IMR-90 (cell line): Measurements from ENCODE around the gene RHOT1. TPM values are rescaled to one million over a fixed set of nuclear protein-coding genes. Genes with fewer than 3 reads are reported as not detected.

ENCODE experiments used
- ATAC-seq: fragments of 200-7000 bp; cut with Tn5 transposase; 2 replicates; pipeline ENCODE4 v1.9.1; 2020; ENCODE audit warnings: low read depth, mild to moderate bottlenecking, moderate library complexity
- BruUV-seq: library from RNA; stranded (reverse); fragments of 400-500 nt; replicated peaks from 2 replicates; lab custom pipeline; 2021; lab: Mats Ljungman, UMichigan
- CTCF ChIA-PET: fragments of 300-600 bp; formaldehyde crosslinking; extraction: SDS; loops from one replicate; lab custom pipeline; 2021; ENCODE audit warnings: antibody characterized with exemption; lab: Yijun Ruan, JAX
- POLR2A ChIA-PET: fragments of 300-600 bp; sonication (Branson Sonifier 250); formaldehyde crosslinking; loops from one replicate; lab custom pipeline; 2022; ENCODE audit warnings: antibody characterized with exemption; ENCODE audit not compliant: unreplicated experiment; lab: Charles Lee
- DNase-seq: peaks from one replicate; pipeline ENCODE4 v3.0.0; 2013
- H2AFZ ChIP-seq: replicated peaks from 2 replicates; pipeline ENCODE3; 2013; ENCODE audit warnings: low read length, mild to moderate bottlenecking; ENCODE audit not compliant: poor library complexity
- H2AK5ac ChIP-seq: 2 replicates; pipeline ENCODE4 v1.6.1; 2013; ENCODE audit warnings: low read depth, low read length, inconsistent platforms
- H2AK9ac ChIP-seq: replicated peaks from 2 replicates; pipeline ENCODE3; 2013; ENCODE audit warnings: mild to moderate bottlenecking, low read depth, low read length, moderate library complexity; ENCODE audit not compliant: poor library complexity
- H2BK120ac ChIP-seq: 2 replicates; pipeline ENCODE4 v1.6.1; 2013; ENCODE audit warnings: low read depth, low read length, inconsistent platforms
- H2BK15ac ChIP-seq: 3 replicates; pipeline ENCODE4 v1.6.1; 2013; ENCODE audit warnings: low read depth, low read length, inconsistent platforms
- H2BK20ac ChIP-seq: 2 replicates; pipeline ENCODE4 v1.6.1; 2013; ENCODE audit warnings: low read depth, mild to moderate bottlenecking, inconsistent platforms, low read length, moderate library complexity
- H2BK5ac ChIP-seq: 2 replicates; pipeline ENCODE4 v1.6.1; 2013; ENCODE audit warnings: mild to moderate bottlenecking, low read depth, low read length, inconsistent platforms; ENCODE audit not compliant: poor library complexity, severe bottlenecking
- H3K14ac ChIP-seq: replicated peaks from 2 replicates; pipeline ENCODE4 v1.6.1; 2013; ENCODE audit warnings: low read depth, low read length, inconsistent platforms
- H3K18ac ChIP-seq: 2 replicates; pipeline ENCODE4 v1.6.1; 2013; ENCODE audit warnings: low read depth, low read length, control low read depth
- H3K23ac ChIP-seq: 2 replicates; pipeline ENCODE4 v1.6.1; 2013; ENCODE audit warnings: low read depth, low read length, inconsistent platforms
- H3K27ac ChIP-seq: 2 replicates; pipeline ENCODE4 v1.5.1; 2013; ENCODE audit warnings: mild to moderate bottlenecking, control low read depth, low read length; ENCODE audit not compliant: insufficient read depth
- H3K27me3 ChIP-seq: 2 replicates; pipeline ENCODE4 v1.6.1; 2013; ENCODE audit warnings: low read length; ENCODE audit not compliant: control insufficient read depth, insufficient read depth
- H3K36me3 ChIP-seq: 2 replicates; pipeline ENCODE4 v1.6.1; 2013; ENCODE audit warnings: low read length, mixed read lengths; ENCODE audit not compliant: control insufficient read depth, insufficient read depth
- H3K4ac ChIP-seq: 2 replicates; pipeline ENCODE4 v1.6.1; 2013; ENCODE audit warnings: low read depth, low read length, inconsistent platforms
- H3K4me1 ChIP-seq: 2 replicates; pipeline ENCODE4 v1.6.1; 2013; ENCODE audit warnings: low read length, mixed read lengths; ENCODE audit not compliant: control insufficient read depth, insufficient read depth
- H3K4me2 ChIP-seq: 2 replicates; pipeline ENCODE4 v1.6.1; 2013; ENCODE audit warnings: low read depth, mild to moderate bottlenecking, control low read depth, low read length, moderate library complexity
- H3K4me3 ChIP-seq: 2 replicates; pipeline ENCODE4 v1.5.1; 2013; ENCODE audit warnings: low read depth, mild to moderate bottlenecking, control low read depth, low read length, moderate library complexity; ENCODE audit not compliant: insufficient read depth
- H3K56ac ChIP-seq: 2 replicates; pipeline ENCODE4 v1.6.1; 2013; ENCODE audit warnings: low read length, inconsistent platforms; ENCODE audit not compliant: insufficient read depth; ENCODE audit errors: extremely low read depth
- H3K79me1 ChIP-seq, 2 experiments: 2 replicates each; pipeline ENCODE4 v1.6.1; 2013; ENCODE audit warnings: low read length in 2 of 2, inconsistent platforms in 1 of 2, low read depth in 1 of 2
- H3K9ac ChIP-seq: 2 replicates; pipeline ENCODE4 v1.6.1; 2013; ENCODE audit warnings: low read depth, low read length, control low read depth
- H3K9me1 ChIP-seq: 2 replicates; pipeline ENCODE4 v1.6.1; 2013; ENCODE audit warnings: low read length, inconsistent platforms; ENCODE audit not compliant: insufficient read depth
- H3K9me3 ChIP-seq: 2 replicates; pipeline ENCODE4 v1.6.1; 2013; ENCODE audit warnings: low read length; ENCODE audit not compliant: control insufficient read depth, insufficient read depth
- H4K20me1 ChIP-seq: 2 replicates; pipeline ENCODE4 v1.6.1; 2013; ENCODE audit warnings: low read length, inconsistent platforms; ENCODE audit not compliant: insufficient read depth
- H4K5ac ChIP-seq: 2 replicates; pipeline ENCODE4 v1.6.1; 2013; ENCODE audit warnings: mild to moderate bottlenecking, low read depth, low read length, control low read depth
- H4K8ac ChIP-seq, 2 experiments: 2 replicates each; pipeline ENCODE4 v1.6.1; 2013; ENCODE audit warnings: low read depth in 2 of 2, low read length in 2 of 2, control low read depth in 1 of 2, inconsistent platforms in 1 of 2
- H4K91ac ChIP-seq: 2 replicates; pipeline ENCODE4 v1.6.1; 2013; ENCODE audit warnings: low read depth, low read length, inconsistent platforms; ENCODE audit not compliant: insufficient read depth
- ELK1 ChIP-seq: fragments of 150-350 bp; IDR thresholded peaks from 2 replicates; pipeline ENCODE4 v1.6.1; 2016; ENCODE audit warnings: low read depth, mild to moderate bottlenecking, low read length, moderate library complexity, borderline replicate concordance
- MAZ ChIP-seq: IDR thresholded peaks from 2 replicates; pipeline ENCODE4 v1.6.1; 2012; ENCODE audit warnings: low read depth, mild to moderate bottlenecking, low read length, improper control_type of control experiment, moderate library complexity, borderline replicate concordance
- MXI1 ChIP-seq: IDR thresholded peaks from 2 replicates; pipeline ENCODE4 v1.6.1; 2012; ENCODE audit warnings: low read depth, mild to moderate bottlenecking, low read length, moderate library complexity, borderline replicate concordance
- SMC3 ChIP-seq: fragments of 150-350 bp; IDR thresholded peaks from 2 replicates; pipeline ENCODE4 v1.6.1; 2016; ENCODE audit warnings: low read depth, mild to moderate bottlenecking, antibody characterized with exemption, low read length, moderate library complexity
- USF2 ChIP-seq: fragments of 150-350 bp; IDR thresholded peaks from 2 replicates; pipeline ENCODE4 v1.6.1; 2017; ENCODE audit warnings: mild to moderate bottlenecking, antibody characterized with exemption, low read length, low read depth
- WGBS, 2 experiments: methylation state at CpG; one replicate each; pipeline versions ENCODE4 v1.1.5 to v1.1.7; 2013; ENCODE audit warnings: missing lambda C conversion rate in 2 of 2; ENCODE audit not compliant: insufficient read length in 1 of 2; ENCODE audit errors: extremely low coverage in 2 of 2; 5-methylcytosine and 5-hydroxymethylcytosine counted together
- dilution Hi-C: fragments of 300-500 bp; cut with HindIII; formaldehyde crosslinking; loops from one replicate; pipeline ENCODE4 v1.14.3; 2018; ENCODE audit warnings: low sequenced_read_pairs; ENCODE audit not compliant: unreplicated experiment
- in situ Hi-C: fragments of 300-500 bp; cut with MboI; formaldehyde crosslinking; loops from 3 replicates; pipeline ENCODE4 v1.14.3; 2019; ENCODE audit warnings: low sequenced_read_pairs, inconsistent platforms, mixed read lengths
- intact Hi-C: fragments of 100-400 bp; cut with micrococcal nuclease; formaldehyde crosslinking; loops from 2 replicates; pipeline ENCODE4 v1.10.0; 2022
- polyA plus RNA-seq, 3 experiments: library from polyadenylated mRNA; depleted of rRNA; stranded (reverse); fragments of >200 nt; gene quantifications; 2 replicates each; pipeline ENCODE4 v1.2.3, GENCODE V29; 2012; ENCODE audit warnings: low replicate concordance in 1 of 3
- total RNA-seq: library from RNA; depleted of rRNA; stranded (reverse); fragments of >200 nt; gene quantifications from 2 replicates; pipeline ENCODE4 v1.2.3, GENCODE V29; 2012

Gene RHOT1
- total and polyA plus RNA-seq, 2 of the 4 experiments (the other 2 are of a cell fraction), result 27.4 to 27.6 TPM

- H3K79me1 ChIP-seq, result peaks cover 16 to 73% of the 10 kb centered on the region in 2 experiments; a peak in 3 of 4 replicates
- 93% methylated on average over 5 of the region's 9 CpGs; no CpG with 5 or more reads in 1 of the 2 experiments for WGBS, 2 experiments
- no peak for DNase-seq
- H3K4ac ChIP-seq, result peak overlapping the region; percentile 52; the same call in 1 of the 2 replicates
- peaks cover 16% of the 10 kb centered on the region for H3K9me1 ChIP-seq
- ChIA-PET CTCF (interaction anchor here (0.6 to 0.9 kb wide), 2 partner anchors 19 to 93 kb away, joined by 4 read pairs; no protein-coding TSS in a partner anchor), POLR2A (no interaction called here)
- H3K4me3 ChIP-seq, result no peak overlapping the region
- H2AK5ac ChIP-seq, result peak overlapping the region; percentile 77
- TF ChIP-seq MAZ (no peak), ELK1 (no peak), SMC3 (no peak), MXI1 (no peak), USF2 (no peak)
- H2BK5ac ChIP-seq, result peak overlapping the region; percentile 24
- peak overlapping the region; percentile 26; the same call in 1 of the 2 replicates for H3K23ac ChIP-seq
- no TSS peak for BruUV-seq
- ATAC-seq, result no peak
- no peak overlapping the region for H2AFZ ChIP-seq
- in situ Hi-C loops (no loop called here), dilution Hi-C loops (no loop called here), intact Hi-C loops (loop anchor here (2.0 kb wide), 1 partner anchor 14 kb away; no protein-coding TSS in a partner anchor)
- H2BK15ac ChIP-seq, result 0 out of 3 replicates have a peak overlapping the region, but pooled peaks have one; percentile 48
- H3K9me3 ChIP-seq, result no peaks in the 10 kb centered on the region
- H4K20me1 ChIP-seq, result peaks cover 29% of the 10 kb centered on the region; the same call in 1 of the 2 replicates
- peak overlapping the region; percentile 35; the same call in 1 of the 2 replicates for H3K14ac ChIP-seq
- H2BK20ac ChIP-seq, result peak overlapping the region; percentile 29; the same call in 1 of the 2 replicates
- no peak overlapping the region for H3K9ac ChIP-seq
- no peak overlapping the region for H3K4me2 ChIP-seq
- H2AK9ac ChIP-seq, result peak overlapping the region; percentile 44
- H3K27me3 ChIP-seq, result no peaks in the 10 kb centered on the region
- H3K18ac ChIP-seq, result no peak overlapping the region
- H4K8ac ChIP-seq, result no peak overlapping the region
- H3K56ac ChIP-seq, result no peak overlapping the region
- H3K27ac ChIP-seq, result no peak overlapping the region
- H4K5ac ChIP-seq, result no peak overlapping the region
- peaks cover 9% of the 10 kb centered on the region for H3K36me3 ChIP-seq
- no peak overlapping the region for H2BK120ac ChIP-seq
- H3K4me1 ChIP-seq, result peaks cover 12% of the 10 kb centered on the region
- no peak overlapping the region for H4K91ac ChIP-seq
Observed at GRCh38 chr17:32160526-32160925, 18.2 kb downstream of the RHOT1 start.
